ENCODE data around the gene FBXO44.

- no peak for TF ChIP-seq CTCF (IDR thresholded peaks at IDR 0.05)
- TF ChIP-seq POLR2A (IDR thresholded peaks at IDR 0.05), result no peak
Measured at GRCh38 chr1:11691928-11692711, 37.4 kb downstream of the FBXO44 start.
